H9 (cell line): ENCODE results near the gene LZTS3. TPM values are rescaled to one million over a fixed set of nuclear protein-coding genes. Genes with fewer than 3 reads are reported as not detected.

Source experiments
- DNase-seq: peaks from one replicate; pipeline ENCODE4 v3.0.0-alpha.2; 2017
- H2AFZ ChIP-seq: one replicate; pipeline ENCODE4 v1.6.1; 2013; ENCODE audit warnings: mild to moderate bottlenecking, low read length, control low read depth, moderate library complexity
- H2AK5ac ChIP-seq: 2 replicates; pipeline ENCODE4 v1.6.1; 2013; ENCODE audit warnings: low read length, control low read depth, mixed read lengths; ENCODE audit not compliant: insufficient read length
- H2BK120ac ChIP-seq: one replicate; pipeline ENCODE4 v1.6.1; 2013; ENCODE audit warnings: low read depth, mild to moderate bottlenecking, low read length, control low read depth, inconsistent platforms; ENCODE audit not compliant: poor library complexity, severe bottlenecking
- H2BK12ac ChIP-seq: 2 replicates; pipeline ENCODE4 v1.6.1; 2013; ENCODE audit warnings: low read length, control low read depth, mixed read lengths, low read depth; ENCODE audit not compliant: insufficient read length
- H2BK15ac ChIP-seq: 2 replicates; pipeline ENCODE4 v1.6.1; 2013; ENCODE audit warnings: low read depth, low read length, control low read depth
- H2BK20ac ChIP-seq: one replicate; pipeline ENCODE4 v1.6.1; 2013; ENCODE audit warnings: low read depth, mild to moderate bottlenecking, low read length, control low read depth, inconsistent platforms; ENCODE audit not compliant: poor library complexity, severe bottlenecking
- H2BK5ac ChIP-seq: 2 replicates; pipeline ENCODE4 v1.6.1; 2013; ENCODE audit warnings: low read length, control low read depth, mixed read lengths; ENCODE audit not compliant: insufficient read length
- H3K14ac ChIP-seq: 2 replicates; pipeline ENCODE4 v1.6.1; 2013; ENCODE audit warnings: low read length, control low read depth; ENCODE audit not compliant: insufficient read depth
- H3K18ac ChIP-seq: 2 replicates; pipeline ENCODE4 v1.6.1; 2013; ENCODE audit warnings: low read depth, mild to moderate bottlenecking, mixed read lengths, low read length, control low read depth; ENCODE audit not compliant: insufficient read length
- H3K23ac ChIP-seq: 2 replicates; pipeline ENCODE4 v1.6.1; 2013; ENCODE audit warnings: low read length, control low read depth, mixed read lengths, low read depth; ENCODE audit not compliant: insufficient read length
- H3K23me2 ChIP-seq: 2 replicates; pipeline ENCODE4 v1.6.1; 2013; ENCODE audit warnings: low read depth, mild to moderate bottlenecking, mixed read lengths, low read length, control low read depth; ENCODE audit not compliant: insufficient read length, poor library complexity, severe bottlenecking
- H3K27ac ChIP-seq: 2 replicates; pipeline ENCODE4 v1.5.1; 2013; ENCODE audit warnings: low read length, control low read depth, mixed read lengths, low read depth; ENCODE audit not compliant: insufficient read length
- H3K27me3 ChIP-seq: 2 replicates; pipeline ENCODE4 v1.6.1; 2013; ENCODE audit warnings: low read length, control low read depth, inconsistent platforms; ENCODE audit not compliant: insufficient read depth
- H3K4ac ChIP-seq: 2 replicates; pipeline ENCODE4 v1.6.1; 2013; ENCODE audit warnings: low read depth, mild to moderate bottlenecking, control low read depth, inconsistent platforms, low read length, moderate library complexity
- H3K4me1 ChIP-seq: 2 replicates; pipeline ENCODE4 v1.6.1; 2013; ENCODE audit warnings: low read length, control low read depth, inconsistent platforms; ENCODE audit not compliant: insufficient read depth
- H3K4me2 ChIP-seq: 2 replicates; pipeline ENCODE4 v1.6.1; 2013; ENCODE audit warnings: low read length, control low read depth, mixed read lengths; ENCODE audit not compliant: insufficient read length, insufficient read depth
- H3K56ac ChIP-seq: 2 replicates; pipeline ENCODE4 v1.6.1; 2013; ENCODE audit warnings: low read depth, mild to moderate bottlenecking, mixed read lengths, low read length, control low read depth; ENCODE audit not compliant: insufficient read length
- H3K79me1 ChIP-seq: 2 replicates; pipeline ENCODE4 v1.6.1; 2013; ENCODE audit warnings: low read depth, mild to moderate bottlenecking, moderate library complexity, low read length, control low read depth, inconsistent platforms; ENCODE audit not compliant: insufficient read depth, poor library complexity, severe bottlenecking
- H3K79me2 ChIP-seq: 2 replicates; pipeline ENCODE4 v1.6.1; 2013; ENCODE audit warnings: low read length, control low read depth, inconsistent platforms; ENCODE audit not compliant: insufficient read depth
- H3K9ac ChIP-seq: 2 replicates; pipeline ENCODE4 v1.6.1; 2013; ENCODE audit warnings: low read length, control low read depth, mixed read lengths; ENCODE audit not compliant: insufficient read length; ENCODE audit errors: extremely low read depth
- H3K9me3 ChIP-seq: one replicate; pipeline ENCODE4 v1.6.1; 2013; ENCODE audit warnings: low read depth, low read length, inconsistent platforms; ENCODE audit not compliant: control insufficient read depth
- H3T11ph ChIP-seq: one replicate; pipeline ENCODE4 v1.6.1; 2013; ENCODE audit warnings: mild to moderate bottlenecking, low read length, control low read depth, inconsistent platforms
- H4K20me1 ChIP-seq: one replicate; pipeline ENCODE4 v1.6.1; 2013; ENCODE audit not compliant: control insufficient read depth, insufficient read length, insufficient read depth
- H4K5ac ChIP-seq: 2 replicates; pipeline ENCODE4 v1.6.1; 2013; ENCODE audit warnings: low read depth, mild to moderate bottlenecking, mixed read lengths, low read length, control low read depth; ENCODE audit not compliant: insufficient read length
- H4K8ac ChIP-seq: replicated peaks from 2 replicates; pipeline ENCODE4 v1.6.1; 2013; ENCODE audit warnings: low read length, control low read depth, mixed read lengths, low read depth; ENCODE audit not compliant: insufficient read length
- H4K91ac ChIP-seq: 2 replicates; pipeline ENCODE4 v1.6.1; 2013; ENCODE audit warnings: low read depth, mild to moderate bottlenecking, moderate library complexity, mixed read lengths, low read length, control low read depth; ENCODE audit not compliant: insufficient read length
- H3K27ac Mint-ChIP-seq, 3 experiments: 2 replicates in 2 of 3; 3 replicates in 1 of 3; pipeline ENCODE4 v1.8.0; 2020 to 2021; ENCODE audit warnings: mixed read lengths in 3 of 3, mild to moderate bottlenecking in 1 of 3, moderate library complexity in 1 of 3
- H3K27me3 Mint-ChIP-seq: 2 replicates; pipeline ENCODE4 v1.8.0; 2021; ENCODE audit warnings: low read depth, mild to moderate bottlenecking, moderate library complexity, mixed read lengths
- H3K36me3 Mint-ChIP-seq, 3 experiments: 2 replicates in 2 of 3; 3 replicates in 1 of 3; pipeline ENCODE4 v1.8.0; 2020 to 2021; ENCODE audit warnings: low read depth in 3 of 3, mixed read lengths in 3 of 3; ENCODE audit not compliant: insufficient read depth in 1 of 3
- H3K4me1 Mint-ChIP-seq, 2 experiments: 2 replicates each; pipeline ENCODE4 v1.8.0; 2020; ENCODE audit warnings: mixed read lengths in 2 of 2
- H3K4me3 Mint-ChIP-seq, 2 experiments: 2 replicates in 1 of 2; 3 replicates in 1 of 2; pipeline ENCODE4 v1.8.0; 2020 to 2021; ENCODE audit warnings: mild to moderate bottlenecking in 2 of 2, mixed read lengths in 2 of 2, moderate library complexity in 1 of 2
- H3K9me3 Mint-ChIP-seq, 2 experiments: 2 replicates in 1 of 2; 3 replicates in 1 of 2; pipeline ENCODE4 v1.8.0; 2020; ENCODE audit warnings: mild to moderate bottlenecking in 2 of 2, mixed read lengths in 2 of 2, moderate library complexity in 1 of 2
- WGBS: extraction: QIAGEN DNeasy Blood & Tissue Kit; methylation state at CpG from one replicate; pipeline ENCODE4 v1.1.7; 2013; ENCODE audit warnings: missing lambda C conversion rate, low lambda C conversion rate, mixed read lengths; ENCODE audit not compliant: insufficient read length; ENCODE audit errors: extremely low coverage; 5-methylcytosine and 5-hydroxymethylcytosine counted together
- total RNA-seq: library from RNA; stranded (reverse); gene quantifications from 2 replicates; pipeline ENCODE4 v1.2.1, GENCODE V29; 2021
- TF ChIP-seq, protein P1 (sequence below): fragments of 200-600 bp; sonication (generic); conservative IDR thresholded peaks from 3 replicates; pipeline ENCODE4 v1.8.0; 2021; ENCODE audit warnings: antibody characterized with exemption, mild to moderate bottlenecking

The LZTS3 gene
- total RNA-seq, 1 experiment from 2014 or later = 20.8 TPM

GRCh38 chr20:3160418-3160817 is 12.9 kb downstream of the LZTS3 start:
- H2BK15ac ChIP-seq = no peak overlapping the region
- H4K91ac ChIP-seq = no peak overlapping the region
- H2BK12ac ChIP-seq = no peak overlapping the region
- no peak overlapping the region for H3K4ac ChIP-seq
- no peak overlapping the region for H2BK20ac ChIP-seq
- peaks cover 3% of the 10 kb centered on the region for H3K23me2 ChIP-seq
- H3K27ac ChIP-seq = no peak overlapping the region
- no peak overlapping the region for H3K18ac ChIP-seq
- H2AFZ ChIP-seq = no peak overlapping the region
- H3K36me3 Mint-ChIP-seq = peaks cover 5 to 14% (median 13%) of the 10 kb centered on the region in 3 experiments; a peak in 4 of 7 replicates
- no peak overlapping the region for H3K14ac ChIP-seq
- H4K8ac ChIP-seq = no peak overlapping the region
- no peak overlapping the region for H3T11ph ChIP-seq
- no peak overlapping the region for H2BK120ac ChIP-seq
- H3K4me3 Mint-ChIP-seq = peak overlapping the region; percentile 30 to 54
- no peaks in the 10 kb centered on the region for H3K79me1 ChIP-seq
- H4K5ac ChIP-seq = no peak overlapping the region
- H2BK5ac ChIP-seq = no peak overlapping the region
- no peak overlapping the region for H3K23ac ChIP-seq
- TF ChIP-seq, protein P1, sequence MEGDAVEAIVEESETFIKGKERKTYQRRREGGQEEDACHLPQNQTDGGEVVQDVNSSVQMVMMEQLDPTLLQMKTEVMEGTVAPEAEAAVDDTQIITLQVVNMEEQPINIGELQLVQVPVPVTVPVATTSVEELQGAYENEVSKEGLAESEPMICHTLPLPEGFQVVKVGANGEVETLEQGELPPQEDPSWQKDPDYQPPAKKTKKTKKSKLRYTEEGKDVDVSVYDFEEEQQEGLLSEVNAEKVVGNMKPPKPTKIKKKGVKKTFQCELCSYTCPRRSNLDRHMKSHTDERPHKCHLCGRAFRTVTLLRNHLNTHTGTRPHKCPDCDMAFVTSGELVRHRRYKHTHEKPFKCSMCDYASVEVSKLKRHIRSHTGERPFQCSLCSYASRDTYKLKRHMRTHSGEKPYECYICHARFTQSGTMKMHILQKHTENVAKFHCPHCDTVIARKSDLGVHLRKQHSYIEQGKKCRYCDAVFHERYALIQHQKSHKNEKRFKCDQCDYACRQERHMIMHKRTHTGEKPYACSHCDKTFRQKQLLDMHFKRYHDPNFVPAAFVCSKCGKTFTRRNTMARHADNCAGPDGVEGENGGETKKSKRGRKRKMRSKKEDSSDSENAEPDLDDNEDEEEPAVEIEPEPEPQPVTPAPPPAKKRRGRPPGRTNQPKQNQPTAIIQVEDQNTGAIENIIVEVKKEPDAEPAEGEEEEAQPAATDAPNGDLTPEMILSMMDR = no peak
- no peaks in the 10 kb centered on the region for H4K20me1 ChIP-seq
- H3K4me2 ChIP-seq = peak overlapping the region; percentile 29
- H2AK5ac ChIP-seq = no peak overlapping the region
- no peak overlapping the region for H3K56ac ChIP-seq
- peaks cover 2% of the 10 kb centered on the region; the same call in 1 of the 2 replicates for H3K4me1 ChIP-seq
- H3K9me3 Mint-ChIP-seq = no peaks in the 10 kb centered on the region; a peak in 1 of 5 replicates
- peaks cover 13 to 27% of the 10 kb centered on the region in 2 experiments for H3K4me1 Mint-ChIP-seq
- no peak overlapping the region for H3K9ac ChIP-seq
- H3K9me3 ChIP-seq = no peaks in the 10 kb centered on the region
- H3K79me2 ChIP-seq = peaks cover 29% of the 10 kb centered on the region; the same call in 1 of the 2 replicates
- no peak for DNase-seq
- H3K27ac Mint-ChIP-seq = no peak overlapping the region
- WGBS = no CpG with 5 or more reads among the region's 6 CpGs
- H3K27me3 ChIP-seq = no peaks in the 10 kb centered on the region
- H3K27me3 Mint-ChIP-seq = no peaks in the 10 kb centered on the region
